Measurements from ENCODE around the gene ZNF785. TPM values are rescaled to one million over a fixed set of nuclear protein-coding genes. Genes with fewer than 3 reads are reported as not detected.
"Not testable (repeated sequence)": the region's sequence is repeated elsewhere in the genome, so short reads cannot be mapped to it uniquely, and the experiment has no call there.

The ZNF785 gene
- total and polyA plus RNA-seq, 4 donors, result 4.0 to 15.5 (median 9.7) TPM

DNA sequence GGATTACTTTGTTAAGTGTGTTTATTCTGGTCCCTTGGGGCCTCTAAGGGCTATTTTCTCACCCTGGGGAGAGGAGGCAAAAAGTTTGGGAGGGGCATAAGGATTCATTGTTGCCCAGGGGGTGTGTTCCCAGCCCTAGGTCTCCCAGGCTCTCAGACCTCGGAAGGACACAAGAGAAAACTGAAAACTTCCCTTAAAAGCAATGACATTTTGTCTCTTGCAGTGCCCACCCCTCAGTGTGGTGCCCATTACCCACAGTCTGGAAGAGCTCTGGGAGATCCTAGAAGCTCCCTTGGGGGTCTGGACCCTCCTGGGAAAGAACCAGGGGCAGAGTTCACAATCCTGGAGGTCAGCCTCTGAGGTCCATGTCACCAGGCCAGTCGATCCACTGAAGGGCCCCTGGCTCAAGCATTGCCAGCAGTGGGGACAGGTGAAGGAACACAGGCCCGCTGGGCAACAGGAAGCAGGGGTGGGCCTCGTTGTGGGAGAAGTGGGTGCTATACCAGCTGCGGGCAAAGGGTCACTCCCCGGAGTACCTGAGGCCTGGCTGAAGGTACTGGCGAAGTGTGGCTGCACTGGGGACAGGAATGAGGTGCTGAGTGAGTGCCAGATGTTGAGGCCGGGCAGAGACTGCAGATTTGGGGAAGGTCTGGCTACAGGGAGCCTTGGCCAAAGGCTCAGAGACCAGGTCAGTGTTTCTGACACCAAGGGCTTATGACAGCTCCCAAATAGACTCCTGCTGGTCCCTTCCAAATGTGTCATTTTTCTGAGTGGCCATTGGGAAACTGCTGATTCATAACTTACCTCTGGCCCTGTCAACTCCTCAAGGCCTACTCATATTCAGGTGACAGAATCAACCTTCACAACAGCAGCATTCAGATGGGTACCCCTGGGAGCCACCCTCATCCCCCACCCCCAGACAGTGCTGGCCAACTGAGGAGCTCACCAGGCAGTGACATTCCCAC lies 46.2 kb downstream of the ZNF785 start:
- Histone ChIP-seq H3K27me3 (ENCODE audit: control insufficient read depth in 3 of 3, insufficient read depth in 3 of 3, low read length in 2 of 3) (no peaks in the 10 kb centered on the region), H3K9ac (ENCODE audit: insufficient read depth in 1 of 2, low read length in 2 of 2) (no peak overlapping the region), H3K4me3 (no peak overlapping the region), H3K4me1 (ENCODE audit: control insufficient read depth in 5 of 5, insufficient read depth in 5 of 5, low read length in 5 of 5) (peaks cover 2 to 17% (median 5%) of the 10 kb centered on the region in 5 donors), H3K9me3 (ENCODE audit: control insufficient read depth in 4 of 4, insufficient read depth in 3 of 4, low read length in 3 of 4) (no peaks in the 10 kb centered on the region), H3K27ac (ENCODE audit: low read depth in 1 of 2, low read length in 1 of 2) (peak overlapping the region in 1 of 2 donors; percentile 76), H3K36me3 (ENCODE audit: control insufficient read depth in 4 of 4, insufficient read depth in 4 of 4, low read length in 4 of 4) (no peaks in the 10 kb centered on the region)
- no peak for DNase-seq
- WGBS, 2 donors, result 80 to 86% methylated on average over 8 of the region's 8 CpGs
- ATAC-seq (ENCODE audit: insufficient read depth, low FRiP score), result no peak
- TF ChIP-seq, protein P1, sequence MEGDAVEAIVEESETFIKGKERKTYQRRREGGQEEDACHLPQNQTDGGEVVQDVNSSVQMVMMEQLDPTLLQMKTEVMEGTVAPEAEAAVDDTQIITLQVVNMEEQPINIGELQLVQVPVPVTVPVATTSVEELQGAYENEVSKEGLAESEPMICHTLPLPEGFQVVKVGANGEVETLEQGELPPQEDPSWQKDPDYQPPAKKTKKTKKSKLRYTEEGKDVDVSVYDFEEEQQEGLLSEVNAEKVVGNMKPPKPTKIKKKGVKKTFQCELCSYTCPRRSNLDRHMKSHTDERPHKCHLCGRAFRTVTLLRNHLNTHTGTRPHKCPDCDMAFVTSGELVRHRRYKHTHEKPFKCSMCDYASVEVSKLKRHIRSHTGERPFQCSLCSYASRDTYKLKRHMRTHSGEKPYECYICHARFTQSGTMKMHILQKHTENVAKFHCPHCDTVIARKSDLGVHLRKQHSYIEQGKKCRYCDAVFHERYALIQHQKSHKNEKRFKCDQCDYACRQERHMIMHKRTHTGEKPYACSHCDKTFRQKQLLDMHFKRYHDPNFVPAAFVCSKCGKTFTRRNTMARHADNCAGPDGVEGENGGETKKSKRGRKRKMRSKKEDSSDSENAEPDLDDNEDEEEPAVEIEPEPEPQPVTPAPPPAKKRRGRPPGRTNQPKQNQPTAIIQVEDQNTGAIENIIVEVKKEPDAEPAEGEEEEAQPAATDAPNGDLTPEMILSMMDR (IDR thresholded peaks at IDR 0.05; ENCODE audit: control extremely low read depth, extremely low read depth), result no peak

DNA sequence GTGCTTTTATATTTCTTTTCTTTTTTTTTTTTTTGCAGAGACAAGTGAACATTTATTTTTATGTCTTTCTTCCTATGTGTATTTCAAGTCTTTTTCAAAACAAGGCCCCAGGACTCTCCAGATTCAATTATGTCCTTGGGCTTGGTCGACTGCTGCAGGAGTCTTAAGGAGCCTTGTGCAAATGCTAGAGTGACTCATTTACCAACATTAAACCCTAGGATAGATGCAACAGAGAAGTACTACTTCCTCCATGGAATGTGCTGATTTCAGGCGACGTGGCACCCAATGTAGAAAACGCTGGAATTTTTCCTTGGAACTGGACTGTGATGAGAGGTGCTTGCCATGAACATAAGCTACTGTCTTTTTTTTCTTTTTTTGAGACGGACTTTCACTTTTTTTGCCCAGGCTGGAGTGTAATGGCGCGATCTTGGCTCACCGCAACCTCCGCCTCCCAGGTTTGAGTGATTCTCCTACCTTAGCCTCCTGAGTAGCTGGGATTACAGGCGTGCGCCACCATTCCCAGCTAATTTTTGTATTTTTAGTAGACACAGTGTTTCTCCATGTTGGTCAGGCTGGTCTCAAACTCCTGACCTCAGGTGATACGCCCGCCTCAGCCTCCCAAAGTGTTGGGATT lies 49.0 kb downstream of the ZNF785 start:
- 85 to 88% methylated on average over 13 of the region's 13 CpGs for WGBS, 2 donors
- not testable (repeated sequence) for H3K27ac ChIP-seq (ENCODE audit: low read depth in 1 of 2, low read length in 1 of 2)

DNA sequence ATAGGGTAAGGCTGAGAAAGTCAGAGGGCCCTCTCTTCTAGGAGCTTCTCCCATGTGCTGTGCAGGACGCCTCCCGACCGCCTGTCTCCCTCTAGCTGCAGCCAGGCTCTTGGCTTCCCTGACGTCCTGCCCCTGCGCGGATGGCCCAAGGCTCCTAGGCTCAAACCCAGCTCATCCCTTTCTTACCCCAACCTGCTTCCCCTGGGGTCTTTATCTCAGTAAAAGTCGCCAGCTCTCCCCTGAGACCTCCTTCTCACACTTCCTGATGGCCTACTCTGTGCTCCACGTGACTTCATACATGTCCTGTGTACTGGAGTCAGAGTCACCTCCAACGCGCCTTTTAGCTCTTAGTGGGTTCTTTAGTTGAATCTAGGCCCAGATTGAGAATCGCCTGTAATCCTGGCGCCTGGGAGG lies 49.7 kb downstream of the ZNF785 start:
- peak; percentile 82 to 87 (median 85) for DNase-seq

More for the DNA sequence above, 49.0 kb downstream of the ZNF785 start:
- not testable (repeated sequence) for DNase-seq; H3K27me3 ChIP-seq (ENCODE audit: control insufficient read depth in 3 of 3, insufficient read depth in 3 of 3, low read length in 2 of 3); ATAC-seq (ENCODE audit: insufficient read depth, low FRiP score); H3K4me3 ChIP-seq; H3K9me3 ChIP-seq (ENCODE audit: control insufficient read depth in 4 of 4, insufficient read depth in 3 of 4, low read length in 3 of 4)
- Histone ChIP-seq H3K4me1 (ENCODE audit: control insufficient read depth in 5 of 5, insufficient read depth in 5 of 5, low read length in 5 of 5) (peaks cover 0 to 27% (median 5%) of the 10 kb centered on the region in 5 donors), H3K9ac (ENCODE audit: insufficient read depth in 1 of 2, low read length in 2 of 2) (peak overlapping the region; percentile 25 to 90), H3K36me3 (ENCODE audit: control insufficient read depth in 4 of 4, insufficient read depth in 4 of 4, low read length in 4 of 4) (peaks cover 0 to 10% (median under 1%) of the 10 kb centered on the region in 4 donors)

More for the DNA sequence above, 49.7 kb downstream of the ZNF785 start:
- no peaks in the 10 kb centered on the region for H3K27me3 ChIP-seq (ENCODE audit: control insufficient read depth in 3 of 3, insufficient read depth in 3 of 3, low read length in 2 of 3)
- H3K4me3 ChIP-seq, result peak overlapping the region; percentile 88
- peaks cover 0 to 25% (median 0%) of the 10 kb centered on the region in 5 donors for H3K4me1 ChIP-seq (ENCODE audit: control insufficient read depth in 5 of 5, insufficient read depth in 5 of 5, low read length in 5 of 5)
- TF ChIP-seq, protein P1 (IDR thresholded peaks at IDR 0.05; ENCODE audit: control extremely low read depth, extremely low read depth), result peak; percentile 46
- peaks cover 0 to 10% (median 3%) of the 10 kb centered on the region in 4 donors for H3K36me3 ChIP-seq (ENCODE audit: control insufficient read depth in 4 of 4, insufficient read depth in 4 of 4, low read length in 4 of 4)
- H3K27ac ChIP-seq (ENCODE audit: low read depth in 1 of 2, low read length in 1 of 2), result peak overlapping the region; percentile 85 to 98
- peak; percentile 67 for ATAC-seq (ENCODE audit: insufficient read depth, low FRiP score)
- no peaks in the 10 kb centered on the region for H3K9me3 ChIP-seq (ENCODE audit: control insufficient read depth in 4 of 4, insufficient read depth in 3 of 4, low read length in 3 of 4)
- H3K9ac ChIP-seq (ENCODE audit: insufficient read depth in 1 of 2, low read length in 2 of 2), result peak overlapping the region; percentile 75 to 90
- WGBS, 2 donors, result 26 to 27% methylated on average over 12 of the region's 12 CpGs
